Nephron (organoid): ENCODE data around the gene HCN4.

Experiments used
- H3K27ac Mint-ChIP-seq, 3 experiments: 2 replicates each; pipeline ENCODE4 v1.8.0; 2020; ENCODE audit warnings: mixed read lengths in 3 of 3, mild to moderate bottlenecking in 2 of 3, moderate library complexity in 1 of 3
- H3K27me3 Mint-ChIP-seq: 2 replicates; pipeline ENCODE4 v1.8.0; 2021; ENCODE audit warnings: low read depth, mild to moderate bottlenecking, moderate library complexity, mixed read lengths
- H3K36me3 Mint-ChIP-seq: 2 replicates; pipeline ENCODE4 v1.8.0; 2020; ENCODE audit warnings: low read depth, mixed read lengths
- H3K4me1 Mint-ChIP-seq: 2 replicates; pipeline ENCODE4 v1.8.0; 2020; ENCODE audit warnings: mixed read lengths
- H3K4me3 Mint-ChIP-seq, 3 experiments: 2 replicates each; pipeline ENCODE4 v1.8.0; 2020; ENCODE audit warnings: mild to moderate bottlenecking in 3 of 3, mixed read lengths in 3 of 3, moderate library complexity in 2 of 3
- H3K9me3 Mint-ChIP-seq: 2 replicates; pipeline ENCODE4 v1.8.0; 2020; ENCODE audit warnings: mixed read lengths
- CTCF ChIP-seq, 3 experiments: fragments of 200-600 bp; sonication (generic); IDR thresholded peaks; one replicate each; pipeline ENCODE4 v1.5.0; 2021; ENCODE audit warnings: antibody characterized with exemption in 3 of 3; ENCODE audit not compliant: unreplicated experiment in 3 of 3

The HCN4 gene

GRCh38 chr15:73336756-73337155 is 32.0 kb downstream of the HCN4 start:
- Mint-ChIP-seq H3K27me3 (peaks cover 16% of the 10 kb centered on the region), H3K4me1 (no peaks in the 10 kb centered on the region), H3K36me3 (no peaks in the 10 kb centered on the region), H3K27ac (no peak overlapping the region), H3K9me3 (no peaks in the 10 kb centered on the region), H3K4me3 (no peak overlapping the region)
- no peak for TF ChIP-seq CTCF (IDR thresholded peaks at IDR 0.05; ENCODE audit: unreplicated experiment in 3 of 3)

GRCh38 chr15:73335471-73335870 is 33.3 kb downstream of the HCN4 start:
- Mint-ChIP-seq H3K4me3 (no peak overlapping the region), H3K9me3 (no peaks in the 10 kb centered on the region), H3K27ac (no peak overlapping the region)

GRCh38 chr15:73335026-73335425 is 33.7 kb downstream of the HCN4 start:
- no peak for TF ChIP-seq CTCF (IDR thresholded peaks at IDR 0.05; ENCODE audit: unreplicated experiment in 3 of 3)
- no peak overlapping the region for H3K4me3 Mint-ChIP-seq
- H3K9me3 Mint-ChIP-seq: no peaks in the 10 kb centered on the region
- no peaks in the 10 kb centered on the region for H3K36me3 Mint-ChIP-seq
- no peak overlapping the region for H3K27ac Mint-ChIP-seq
- peaks cover 5% of the 10 kb centered on the region for H3K4me1 Mint-ChIP-seq
- peaks cover 16% of the 10 kb centered on the region for H3K27me3 Mint-ChIP-seq

More at GRCh38 chr15:73335471-73335870, 33.3 kb downstream of the HCN4 start:
- Mint-ChIP-seq H3K4me1 (peaks cover under 1% of the 10 kb centered on the region), H3K36me3 (no peaks in the 10 kb centered on the region), H3K27me3 (peaks cover 16% of the 10 kb centered on the region)
- no peak for TF ChIP-seq CTCF (IDR thresholded peaks at IDR 0.05; ENCODE audit: unreplicated experiment in 3 of 3)

GRCh38 chr15:73334086-73334485 is 34.7 kb downstream of the HCN4 start:
- H3K36me3 Mint-ChIP-seq: no peaks in the 10 kb centered on the region
- H3K27ac Mint-ChIP-seq: no peak overlapping the region
- no peak for TF ChIP-seq CTCF (IDR thresholded peaks at IDR 0.05; ENCODE audit: unreplicated experiment in 3 of 3)
- peaks cover 16% of the 10 kb centered on the region for H3K27me3 Mint-ChIP-seq
- no peak overlapping the region for H3K4me3 Mint-ChIP-seq
- no peaks in the 10 kb centered on the region for H3K9me3 Mint-ChIP-seq
- H3K4me1 Mint-ChIP-seq: peaks cover 5% of the 10 kb centered on the region

GRCh38 chr15:73333001-73333400 is 35.8 kb downstream of the HCN4 start:
- Mint-ChIP-seq H3K27me3 (peaks cover 16% of the 10 kb centered on the region), H3K4me1 (peaks cover 5% of the 10 kb centered on the region), H3K9me3 (no peaks in the 10 kb centered on the region), H3K27ac (no peak overlapping the region), H3K36me3 (no peaks in the 10 kb centered on the region), H3K4me3 (no peak overlapping the region)
- no peak for TF ChIP-seq CTCF (IDR thresholded peaks at IDR 0.05; ENCODE audit: unreplicated experiment in 3 of 3)

- Mint-ChIP-seq H3K9me3 (no peaks in the 10 kb centered on the region), H3K36me3 (no peaks in the 10 kb centered on the region), H3K4me1 (peaks cover 5% of the 10 kb centered on the region), H3K27me3 (peaks cover 10% of the 10 kb centered on the region), H3K4me3 (no peak overlapping the region), H3K27ac (no peak overlapping the region)
- no peak for TF ChIP-seq CTCF (IDR thresholded peaks at IDR 0.05; ENCODE audit: unreplicated experiment in 3 of 3)
These were observed 36.5 kb downstream of the HCN4 start for GRCh38 chr15:73331991-73332925.
